Esophagus muscularis mucosa (tissue), 4 donors: ENCODE results near the gene SORBS1. TPM values are rescaled to one million over a fixed set of nuclear protein-coding genes. Genes with fewer than 3 reads are reported as not detected.
A peak's percentile ranks its signal among the peaks of the same experiment; 100 is the strongest.

Experiments
- DNase-seq: peaks from one replicate; pipeline ENCODE4 v3.0.0-alpha.2; 2017; ENCODE audit errors: extremely low spot score
- H3K27ac ChIP-seq, 4 donors: fragments of 200-600 bp; sonication (generic); replicated peaks in 1 of 4; 1 replicate in 3 of 4; 2 replicates in 1 of 4; pipeline ENCODE4 v1.5.1; 2016 to 2019; ENCODE audit warnings: mild to moderate bottlenecking in 1 of 4
- H3K27me3 ChIP-seq, 4 donors: fragments of 200-600 bp; sonication (generic); one replicate each; pipeline versions ENCODE4 v1.5.1 to v1.6.0; 2016 to 2019
- H3K36me3 ChIP-seq, 4 donors: fragments of 200-600 bp; sonication (generic); one replicate each; pipeline ENCODE4 v1.5.1; 2016 to 2019
- H3K4me1 ChIP-seq, 4 donors: fragments of 200-600 bp; sonication (generic); one replicate each; pipeline ENCODE4 v1.5.1; 2016 to 2019
- H3K4me3 ChIP-seq, 4 donors: fragments of 200-600 bp; sonication (generic); 1 replicate in 2 of 4; 2 replicates in 2 of 4; pipeline ENCODE4 v1.5.1; 2016 to 2019; ENCODE audit warnings: mild to moderate bottlenecking in 4 of 4, moderate library complexity in 1 of 4
- H3K9me3 ChIP-seq, 4 donors: fragments of 200-600 bp; sonication (generic); 1 replicate in 3 of 4; 2 replicates in 1 of 4; pipeline ENCODE4 v1.5.1; 2016 to 2019
- CTCF ChIP-seq, 3 experiments: fragments of 200-600 bp in 2 of 3; fragments of 450-650 bp in 1 of 3; sonication (generic) in 2 of 3; IDR thresholded peaks; one replicate each; pipeline ENCODE4 v1.5.1; 2017 to 2019; ENCODE audit warnings: antibody characterized with exemption in 3 of 3, mild to moderate bottlenecking in 2 of 3, moderate library complexity in 1 of 3
- EP300 ChIP-seq: sonication (generic); formaldehyde crosslinking; IDR thresholded peaks from one replicate; pipeline ENCODE4 v1.6.1; 2017; ENCODE audit warnings: antibody characterized with exemption
- POLR2A ChIP-seq: fragments of 450-650 bp; IDR thresholded peaks from one replicate; pipeline ENCODE4 v1.6.1; 2017; ENCODE audit warnings: antibody characterized with exemption, moderate library complexity, mild to moderate bottlenecking, low read depth
- POLR2AphosphoS5 ChIP-seq, 2 donors: sonication (generic); formaldehyde crosslinking; IDR thresholded peaks; one replicate each; pipeline ENCODE4 v1.6.1; 2017; ENCODE audit warnings: antibody characterized with exemption in 2 of 2
- whole genome bisulfite sequencing: methylation state at CpG from one replicate; pipeline ENCODE4 v1.1.5; 2018; 5-methylcytosine and 5-hydroxymethylcytosine counted together
- intact Hi-C: fragments of 100-400 bp; cut with DNase I; formaldehyde crosslinking; loops from one replicate; pipeline ENCODE4 v1.15.1; 2023
- total RNA-seq, 4 donors: library from RNA; depleted of rRNA; stranded (reverse); fragments of >200 nt; gene quantifications; one replicate each; pipeline versions ENCODE4 v1.1.0 to v1.2.1, GENCODE V29; 2016

Gene SORBS1
- total RNA-seq, 4 donors from 2014 or later = 1,569 to 2,231 (median 1,854) TPM

GRCh38 chr10:95493862-95494261 lies 67.3 kb downstream of the SORBS1 start:
- H3K9me3 ChIP-seq = no peaks in the 10 kb centered on the region
- peak overlapping the region; percentile 91 to 97 (median 96) for H3K27ac ChIP-seq
- peaks cover 5 to 27% (median 17%) of the 10 kb centered on the region in 4 donors for H3K36me3 ChIP-seq
- WGBS = 77% methylated on average over 2 of the region's 2 CpGs
- no peak overlapping the region for H3K4me3 ChIP-seq
- H3K4me1 ChIP-seq = peaks cover 72 to 100% (median 84%) of the 10 kb centered on the region in 4 donors
- H3K27me3 ChIP-seq = no peaks in the 10 kb centered on the region
- TF ChIP-seq POLR2A = no peak
- no peak for TF ChIP-seq EP300
- TF ChIP-seq POLR2AphosphoS5 (IDR thresholded peaks at IDR 0.05) = no peak
- no peak for TF ChIP-seq CTCF (IDR thresholded peaks at IDR 0.05)
- intact Hi-C loops = loop anchor here (10.0 kb wide), 1 partner anchor 101 kb away; no protein-coding TSS in a partner anchor
- no peak for DNase-seq

GRCh38 chr10:95487994-95488393 lies 73.2 kb downstream of the SORBS1 start:
- intact Hi-C loops = no loop called here
- no peak for TF ChIP-seq CTCF (IDR thresholded peaks at IDR 0.05)
- no peak for TF ChIP-seq EP300
- no peak for TF ChIP-seq POLR2A
- no peak for TF ChIP-seq POLR2AphosphoS5 (IDR thresholded peaks at IDR 0.05)
- H3K27me3 ChIP-seq = no peaks in the 10 kb centered on the region
- no peak overlapping the region for H3K4me3 ChIP-seq
- peak overlapping the region; percentile 85 to 97 (median 94) for H3K27ac ChIP-seq
- H3K36me3 ChIP-seq = peaks cover 5 to 49% (median 29%) of the 10 kb centered on the region in 4 donors
- H3K9me3 ChIP-seq = no peaks in the 10 kb centered on the region
- DNase-seq = no peak
- peaks cover 55 to 99% (median 76%) of the 10 kb centered on the region in 4 donors for H3K4me1 ChIP-seq

- H3K36me3 ChIP-seq = peaks cover 5 to 36% (median 19%) of the 10 kb centered on the region in 4 donors
- WGBS = 59% methylated on average over 4 of the region's 4 CpGs
- no peaks in the 10 kb centered on the region for H3K27me3 ChIP-seq
- intact Hi-C loops = no loop called here
- H3K4me3 ChIP-seq = no peak overlapping the region
- H3K4me1 ChIP-seq = peaks cover 61 to 100% (median 81%) of the 10 kb centered on the region in 4 donors
- H3K9me3 ChIP-seq = no peaks in the 10 kb centered on the region
- peak overlapping the region; percentile 85 to 97 (median 94) for H3K27ac ChIP-seq
- TF ChIP-seq EP300 (no peak), CTCF (IDR thresholded peaks at IDR 0.05) (no peak), POLR2A (no peak), POLR2AphosphoS5 (IDR thresholded peaks at IDR 0.05) (peak in 1 of 2 donors; percentile 55)
- no peak for DNase-seq
Measured at GRCh38 chr10:95485056-95485844, 75.9 kb downstream of the SORBS1 start.

- no peak for TF ChIP-seq EP300
- TF ChIP-seq POLR2AphosphoS5 (IDR thresholded peaks at IDR 0.05) = peak in 1 of 2 donors; percentile 58
- WGBS = 55% methylated on average over 7 of the region's 7 CpGs
- intact Hi-C loops = no loop called here
- Histone ChIP-seq H3K9me3 (no peaks in the 10 kb centered on the region), H3K36me3 (peaks cover 0 to 28% (median 11%) of the 10 kb centered on the region in 4 donors), H3K4me1 (peaks cover 69 to 100% (median 83%) of the 10 kb centered on the region in 4 donors), H3K4me3 (no peak overlapping the region), H3K27ac (peak overlapping the region; percentile 85 to 97 (median 94)), H3K27me3 (no peaks in the 10 kb centered on the region)
- no peak for DNase-seq
Measured at GRCh38 chr10:95482501-95483233, 78.5 kb downstream of the SORBS1 start.

- H3K27ac ChIP-seq = peak overlapping the region; percentile 85 to 97 (median 94)
- peaks cover 83 to 100% (median 85%) of the 10 kb centered on the region in 4 donors for H3K4me1 ChIP-seq
- 48% methylated on average over 4 of the region's 4 CpGs for WGBS
- no peaks in the 10 kb centered on the region for H3K9me3 ChIP-seq
- peaks cover 0 to 18% (median 7%) of the 10 kb centered on the region in 4 donors for H3K36me3 ChIP-seq
- H3K27me3 ChIP-seq = no peaks in the 10 kb centered on the region
- H3K4me3 ChIP-seq = peak overlapping the region in 3 of 4 donors; percentile 2 to 15 (median 13)
- intact Hi-C loops = no loop called here
- no peak for DNase-seq
- TF ChIP-seq POLR2A = no peak
- no peak for TF ChIP-seq CTCF (IDR thresholded peaks at IDR 0.05)
- TF ChIP-seq POLR2AphosphoS5 (IDR thresholded peaks at IDR 0.05) = peak in 1 of 2 donors; percentile 2
Measured at GRCh38 chr10:95480901-95481491, 80.2 kb downstream of the SORBS1 start.
